Measurements from ENCODE around the gene KCND1.

Gene KCND1

DNA sequence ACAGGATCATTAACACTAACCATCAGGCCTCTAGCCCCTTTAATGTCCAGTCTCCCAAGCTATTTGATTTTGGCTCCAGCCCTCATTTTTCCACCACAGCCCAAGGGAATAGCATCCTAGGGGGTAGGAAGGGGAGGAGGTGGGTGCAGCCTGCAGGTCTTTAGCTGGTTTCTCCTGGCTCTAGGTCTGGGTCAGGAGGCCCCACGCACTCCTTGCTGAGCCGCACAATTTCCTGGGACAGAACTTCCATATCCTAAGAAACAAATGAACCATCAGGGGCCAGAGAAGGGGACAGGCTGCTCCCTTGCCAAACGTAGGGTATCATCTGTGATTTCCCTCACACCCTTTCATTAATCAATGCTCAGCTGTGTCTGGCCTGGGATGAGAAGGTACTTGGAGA is 2.4 kb upstream of the KCND1 start:
- DNase-seq = no peak

DNA sequence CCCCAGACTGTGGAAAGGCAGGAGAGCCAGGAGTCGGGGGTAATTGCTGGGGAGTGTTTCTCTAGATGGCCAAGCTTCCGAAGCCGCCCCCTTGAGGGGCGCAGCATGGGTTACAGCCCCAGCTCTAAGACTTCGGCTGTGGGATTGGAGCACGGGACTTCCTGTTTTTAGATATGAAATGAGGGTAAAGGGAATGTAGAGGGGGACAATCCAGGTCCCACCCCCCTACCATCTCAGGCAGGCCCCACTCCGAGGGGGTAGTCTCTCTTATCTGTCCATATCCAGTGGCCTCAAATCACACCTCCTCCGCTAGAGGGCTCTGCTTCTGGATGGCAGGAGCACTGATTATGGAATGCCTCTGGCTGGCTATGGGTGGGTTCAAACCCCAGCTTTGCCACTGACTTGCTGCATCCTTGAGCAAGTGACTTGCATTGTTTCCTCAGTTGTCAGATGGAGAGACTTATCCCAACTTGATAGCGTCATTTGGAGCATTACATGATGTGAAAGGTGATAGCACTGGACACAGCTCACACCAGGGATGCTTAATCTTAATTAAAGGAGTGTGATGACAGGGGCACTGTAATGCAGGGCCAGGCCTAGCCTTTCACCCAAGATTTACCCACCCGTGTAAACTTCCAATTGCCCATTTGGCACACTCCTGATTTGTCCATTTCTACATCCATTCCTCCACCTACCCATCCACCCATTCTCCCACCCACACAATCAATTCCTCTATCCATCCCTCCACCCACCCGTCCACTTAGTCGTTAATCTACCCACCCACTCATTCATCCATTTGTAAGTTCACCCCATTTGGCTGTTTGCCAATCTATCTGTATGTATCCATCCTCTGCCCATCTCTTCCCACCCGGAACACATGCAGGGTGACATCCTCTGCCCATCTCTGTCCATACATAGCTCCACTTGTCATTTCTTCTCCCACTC is 848 bp upstream of the KCND1 start:
- DNase-seq = no peak

DNA sequence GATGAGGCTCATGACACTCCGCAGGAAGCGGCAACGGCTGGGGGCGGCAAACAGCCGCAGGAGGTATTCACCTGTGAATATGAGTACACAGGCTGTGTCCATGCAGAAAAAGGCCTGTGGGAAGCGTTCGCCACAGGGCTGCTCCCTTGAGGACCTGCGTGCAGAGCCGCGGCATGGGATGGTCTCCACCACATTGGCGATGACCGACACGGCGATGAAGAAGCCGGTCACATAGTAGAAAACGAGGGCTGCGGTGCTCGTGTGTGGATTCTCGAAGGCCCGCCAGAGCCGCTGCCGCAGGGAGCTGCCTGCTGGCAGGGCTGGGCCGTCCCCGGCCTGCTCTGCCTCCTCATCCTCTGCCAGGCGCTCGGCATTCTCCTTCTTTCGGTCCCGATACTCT is 2.2 kb downstream of the KCND1 start:
- DNase-seq = no peak

DNA sequence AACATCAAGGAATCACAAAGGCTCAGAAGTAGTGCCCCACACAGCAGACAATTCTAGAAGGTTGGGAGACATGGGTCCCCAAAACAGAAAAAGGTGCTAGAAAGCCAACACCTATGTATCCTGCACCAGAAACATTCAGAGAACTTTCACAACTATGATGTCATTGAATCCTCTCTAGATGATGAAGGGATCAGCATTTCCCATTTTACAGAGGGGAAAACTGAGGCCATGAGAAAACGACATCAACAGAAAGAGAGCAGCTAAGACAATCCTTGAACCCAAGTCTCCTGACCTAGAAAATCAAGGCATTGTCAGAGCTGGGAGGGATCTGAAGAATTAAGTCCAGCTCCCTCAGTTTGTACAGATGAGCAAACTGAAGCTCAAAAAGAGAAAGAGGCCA is 3.3 kb downstream of the KCND1 start:
- no peak for DNase-seq

DNA sequence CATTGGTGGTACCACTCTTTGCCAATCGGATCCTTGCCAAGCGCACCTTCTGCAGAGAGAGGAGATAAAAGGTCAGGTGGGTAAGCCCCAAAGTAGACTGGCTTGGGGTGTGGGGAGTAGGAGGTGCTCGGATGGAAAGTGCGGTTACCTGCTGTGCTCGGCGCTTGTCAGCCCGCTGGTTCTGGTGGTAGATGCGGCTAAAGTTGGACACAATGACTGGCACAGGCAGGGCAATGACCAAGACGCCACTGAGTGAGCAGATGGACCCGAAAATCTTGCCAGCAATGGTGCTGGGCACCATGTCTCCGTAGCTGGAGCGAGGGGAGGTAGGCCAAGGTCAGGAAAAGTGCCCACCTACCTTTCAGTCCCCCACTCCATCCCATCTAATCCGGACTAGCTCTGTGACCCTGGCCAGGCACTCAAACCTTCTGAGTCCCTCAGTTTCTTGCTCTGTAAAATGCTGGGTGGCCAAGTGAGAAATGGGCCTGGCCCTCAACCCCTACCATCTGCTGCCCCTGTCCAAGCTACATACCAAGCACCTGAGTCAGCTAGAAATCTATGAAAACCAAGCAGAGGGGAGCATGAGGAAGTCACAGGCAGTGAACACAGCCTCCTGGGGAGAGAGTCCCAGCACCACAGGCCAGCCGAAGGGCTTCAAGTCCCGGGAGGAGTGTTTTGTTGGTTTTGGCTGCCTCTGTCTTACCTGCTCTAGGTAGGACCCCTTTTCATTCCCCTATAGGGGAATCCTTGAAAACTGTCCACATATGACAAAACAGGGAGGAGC is 4.7 kb downstream of the KCND1 start:
- no peak for DNase-seq

DNA sequence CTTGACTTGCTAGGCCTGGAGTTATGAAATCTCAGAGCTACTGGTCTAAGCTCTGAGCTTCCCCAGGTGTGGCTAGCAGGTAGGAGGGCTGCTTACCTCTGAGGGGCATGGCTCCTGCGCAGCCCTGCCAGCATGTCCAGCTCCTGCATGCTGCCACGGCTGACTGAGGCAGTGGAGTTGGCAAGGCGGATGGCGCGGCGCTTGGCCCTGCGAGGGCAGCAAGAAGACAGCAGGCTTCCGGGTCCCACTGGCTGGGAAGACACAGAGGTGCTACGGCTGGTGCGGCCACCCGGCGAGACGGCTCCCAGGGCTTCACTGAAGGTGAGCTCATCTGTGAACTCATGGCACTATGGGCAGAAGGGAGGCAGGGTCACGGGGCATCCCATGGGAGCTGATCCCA is 5.7 kb downstream of the KCND1 start:
- no peak for DNase-seq

DNA sequence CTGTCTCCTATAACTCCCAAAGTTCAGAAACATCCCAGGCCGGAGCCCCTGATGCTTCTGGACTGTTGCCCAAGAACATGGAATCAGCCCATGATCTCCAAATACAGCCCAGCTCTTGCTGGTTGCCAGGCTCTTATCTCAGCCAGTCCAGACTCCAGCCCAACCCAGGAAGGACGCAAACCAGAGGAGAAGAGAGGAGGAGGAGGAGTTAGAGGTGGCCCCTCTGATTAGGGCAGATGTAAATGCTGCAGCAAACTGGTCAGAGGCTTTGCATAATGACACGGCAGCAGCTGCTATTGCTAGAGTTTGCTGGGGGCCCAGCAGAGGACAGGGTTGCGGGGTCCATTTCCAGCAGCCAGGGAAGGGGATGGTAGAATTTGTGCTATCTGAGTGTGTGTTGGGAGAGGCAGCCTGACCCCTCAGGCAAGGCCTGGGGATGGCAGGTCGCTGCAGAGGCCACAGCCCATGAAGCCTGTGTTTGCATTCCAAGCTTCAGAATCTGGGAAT is 10.0 kb downstream of the KCND1 start:
- DNase-seq = no peak

DNA sequence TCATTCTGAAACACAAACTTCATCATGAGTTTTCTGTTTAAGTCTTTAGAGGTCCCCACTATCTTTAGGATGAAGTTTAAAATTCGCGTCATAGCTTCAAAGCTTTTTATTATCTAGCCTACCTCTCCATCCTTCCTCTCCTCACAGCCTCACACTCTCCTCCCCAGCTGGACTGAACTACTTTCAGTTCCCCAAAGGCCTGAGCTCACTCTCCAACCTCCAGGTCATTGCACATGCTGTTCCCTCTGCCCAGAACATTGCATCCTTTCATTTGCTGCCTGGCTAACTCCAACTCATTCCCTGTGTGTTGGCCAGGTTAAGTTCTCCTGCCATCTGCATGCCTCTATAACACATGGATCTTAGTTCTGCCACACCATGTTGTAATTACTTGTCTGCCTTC is 11.4 kb downstream of the KCND1 start:
- DNase-seq = no peak

DNA sequence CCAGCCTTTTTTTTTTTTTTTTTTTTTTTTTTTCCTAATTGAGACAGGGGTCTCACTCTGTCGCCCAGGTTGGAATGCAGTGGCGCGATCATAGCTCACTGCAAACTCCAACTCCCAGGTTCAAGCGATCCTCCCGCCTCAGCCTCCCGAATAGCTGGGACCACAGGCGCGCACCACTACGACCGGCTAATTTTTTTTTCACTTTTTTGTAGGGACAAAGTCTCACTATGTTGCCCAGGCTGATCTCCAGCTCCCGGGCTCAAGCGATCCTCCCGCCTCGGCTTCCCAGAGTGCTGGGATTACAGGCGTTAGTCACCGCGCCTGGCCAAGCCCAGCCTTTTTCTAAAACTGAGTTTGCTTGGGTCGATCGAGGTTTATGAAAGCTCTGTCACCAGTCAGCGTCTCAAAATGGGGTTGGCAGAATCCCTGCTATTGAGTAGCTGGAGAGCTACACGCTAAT is 13.0 kb downstream of the KCND1 start:
- DNase-seq = no peak

DNA sequence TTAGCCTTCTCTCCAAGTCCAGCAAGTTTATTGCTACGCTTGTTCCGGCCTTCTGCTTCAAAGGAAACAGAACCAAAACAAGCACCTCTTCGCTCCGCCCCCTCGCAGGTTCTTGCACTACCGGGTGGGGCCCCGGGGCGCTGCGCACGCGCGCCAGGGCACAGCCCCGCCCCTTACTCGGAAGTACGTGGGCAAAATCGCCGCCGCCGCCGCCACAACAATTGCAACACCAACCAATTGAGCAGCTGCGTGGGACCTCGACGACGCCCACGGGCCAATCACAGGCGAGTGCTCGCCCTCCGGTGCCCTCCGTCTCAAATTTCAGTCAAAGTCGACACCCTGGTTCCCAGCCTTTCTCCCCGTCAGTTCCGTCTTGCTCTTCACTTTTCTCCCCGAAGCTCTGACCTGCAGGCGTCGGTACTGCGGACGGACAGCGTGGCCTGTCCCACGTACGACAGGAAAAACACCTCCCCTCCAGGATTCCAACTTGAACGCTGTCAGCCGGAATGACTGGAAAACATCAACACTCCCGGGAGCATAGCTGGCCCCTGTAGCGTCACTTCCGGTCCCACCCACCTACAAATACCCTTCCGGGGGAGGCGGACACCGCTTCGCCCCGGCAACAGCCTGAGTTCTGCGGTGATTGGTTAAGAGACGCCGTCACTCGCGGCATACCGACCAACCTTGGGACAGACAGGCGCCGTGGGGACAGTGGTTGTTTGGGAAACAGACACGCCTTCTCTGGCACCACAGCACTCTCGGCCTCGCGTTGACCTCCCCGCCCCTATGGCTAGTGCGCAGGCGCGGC is 13.6 kb downstream of the KCND1 start:
- peak; percentile 67 to 87 (median 79) for DNase-seq

DNA sequence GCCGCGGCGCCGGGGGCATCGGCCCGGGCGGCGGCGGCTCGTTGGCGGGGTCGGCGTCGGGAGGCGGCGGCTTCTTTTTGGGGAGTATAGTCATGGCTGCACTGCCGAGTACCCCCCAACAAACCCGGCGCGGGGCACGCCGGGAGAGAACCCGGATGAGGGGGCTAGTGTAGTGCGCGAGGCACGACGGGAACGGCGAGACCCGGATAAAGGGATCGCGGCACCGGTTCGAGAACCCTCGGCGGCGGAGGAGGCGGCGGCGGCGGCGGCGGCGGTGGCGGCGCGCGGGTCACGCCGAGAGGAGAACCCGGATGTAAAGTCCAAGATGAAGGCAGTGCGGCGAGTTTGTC is 14.2 kb downstream of the KCND1 start, which contains the start of gene OTUD5:
TSS of gene OTUD5 (minus strand) at position 131 of the 350 bp plus-strand sequence. CDS start at position 94, 37 bp downstream.
- peak; percentile 50 to 75 (median 64) for DNase-seq

DNA sequence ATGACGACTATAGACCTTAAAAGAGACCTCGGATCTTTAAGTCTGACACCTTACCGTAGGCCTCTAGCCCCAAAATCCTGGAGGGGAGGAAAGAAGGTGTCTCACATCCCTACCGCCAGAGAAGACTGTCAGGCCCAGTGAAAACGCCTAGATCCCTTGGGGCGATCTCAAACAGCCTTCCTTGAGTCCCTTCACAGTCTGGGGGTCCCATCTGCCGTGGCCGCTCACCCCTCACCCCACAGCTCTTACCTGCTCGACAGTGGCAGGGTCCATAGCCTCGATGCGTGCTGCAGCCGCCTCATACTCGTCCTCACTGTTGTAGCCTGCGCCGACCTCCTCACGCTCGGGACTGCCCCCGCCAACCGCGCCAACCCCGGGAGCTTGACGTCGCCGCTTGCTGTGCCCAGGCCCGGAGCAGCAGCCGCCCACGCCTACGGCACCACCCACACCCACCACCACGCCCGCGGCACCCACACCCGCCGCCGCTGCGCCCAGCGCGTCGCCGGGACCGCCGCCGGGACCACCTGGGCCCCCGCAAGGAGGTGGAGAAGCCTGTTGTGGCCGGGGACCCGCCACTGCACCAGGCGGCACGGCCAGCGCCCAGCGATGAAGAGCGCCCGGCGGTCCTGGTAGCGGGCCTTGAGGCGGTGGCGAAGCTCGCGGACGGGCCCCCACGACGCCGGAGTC is 14.8 kb downstream of the KCND1 start:
- DNase-seq = peak in 2 of 4 experiments; percentile 10 to 28

DNA sequence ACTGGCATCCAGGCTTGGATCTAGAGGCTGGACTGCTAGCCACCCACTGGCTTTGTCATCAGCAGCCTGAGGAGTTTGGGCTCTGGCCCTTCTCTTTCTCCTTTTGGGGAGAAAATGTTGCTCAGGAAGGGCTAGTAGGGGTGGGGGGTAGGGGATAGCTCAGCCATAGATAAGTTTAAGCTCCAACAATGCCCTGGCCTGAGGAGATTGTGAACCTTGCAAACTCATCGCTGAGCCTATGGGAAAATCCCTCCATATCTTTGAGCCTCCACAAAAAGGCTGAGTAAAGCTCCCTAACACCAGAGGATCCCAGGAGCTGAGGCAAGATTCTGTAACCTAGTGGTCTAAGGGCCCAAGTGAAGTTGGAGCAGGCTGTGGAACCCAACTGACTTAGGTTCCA is 23.1 kb downstream of the KCND1 start:
- DNase-seq = no peak

DNA sequence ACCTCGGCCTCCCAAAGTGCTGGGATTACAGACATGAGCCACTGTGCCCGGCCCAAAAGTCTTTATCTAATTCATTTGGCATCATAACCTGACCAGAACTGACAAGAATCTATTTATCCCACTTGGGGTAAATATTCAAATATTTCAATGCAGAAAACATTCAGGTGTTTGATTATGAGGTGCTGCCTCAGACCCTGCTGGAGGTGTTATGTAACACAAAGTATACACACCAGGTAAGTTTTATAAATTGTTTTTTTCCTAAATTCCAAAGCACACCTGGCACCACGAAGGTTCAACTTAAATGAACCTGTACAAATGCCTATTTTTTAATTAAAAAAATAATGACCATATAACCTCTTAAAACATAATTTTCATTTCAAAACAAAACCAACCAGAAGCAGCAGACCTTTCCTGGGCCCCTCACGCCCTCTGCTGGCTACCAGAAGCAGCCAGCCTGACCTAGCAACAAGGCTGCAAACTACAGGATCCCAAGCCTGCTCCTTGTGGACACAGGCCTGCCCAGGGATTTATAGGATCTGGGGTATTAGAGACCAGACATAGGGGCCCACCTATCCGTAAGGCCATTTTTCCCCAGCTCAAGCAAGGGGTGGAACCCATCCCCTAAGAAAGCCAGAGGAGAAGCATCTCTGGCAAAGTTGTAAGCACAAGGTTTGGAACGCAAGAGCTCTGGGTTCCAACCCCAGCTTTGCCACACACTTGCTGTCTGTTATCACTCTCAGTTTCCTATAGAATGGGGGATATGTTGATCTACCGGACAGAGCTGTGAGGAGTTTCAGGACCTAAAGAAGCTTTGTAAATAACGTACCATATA is 25.9 kb downstream of the KCND1 start:
- DNase-seq = peak in 3 of 4 experiments; percentile 3 to 38 (median 11)

DNA sequence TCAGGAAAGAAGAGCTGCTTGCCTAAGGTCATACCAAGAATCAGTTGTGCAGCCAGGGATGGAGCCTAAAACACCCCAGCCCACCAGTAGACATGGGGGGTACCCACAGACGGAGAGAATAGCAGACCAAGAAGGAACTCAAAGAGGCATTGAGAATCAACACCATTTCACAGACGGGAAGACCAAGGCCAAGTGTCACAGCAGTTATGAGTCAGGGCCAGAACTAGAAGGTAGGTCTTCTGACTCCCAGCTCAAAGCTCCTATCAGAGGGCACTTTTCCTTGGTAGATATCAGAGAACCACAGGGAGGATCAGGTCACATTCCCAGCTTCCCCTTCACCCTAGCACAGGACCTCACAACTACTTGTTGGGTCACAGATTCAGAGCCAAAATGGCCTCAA is 28.7 kb downstream of the KCND1 start:
- DNase-seq = no peak

DNA sequence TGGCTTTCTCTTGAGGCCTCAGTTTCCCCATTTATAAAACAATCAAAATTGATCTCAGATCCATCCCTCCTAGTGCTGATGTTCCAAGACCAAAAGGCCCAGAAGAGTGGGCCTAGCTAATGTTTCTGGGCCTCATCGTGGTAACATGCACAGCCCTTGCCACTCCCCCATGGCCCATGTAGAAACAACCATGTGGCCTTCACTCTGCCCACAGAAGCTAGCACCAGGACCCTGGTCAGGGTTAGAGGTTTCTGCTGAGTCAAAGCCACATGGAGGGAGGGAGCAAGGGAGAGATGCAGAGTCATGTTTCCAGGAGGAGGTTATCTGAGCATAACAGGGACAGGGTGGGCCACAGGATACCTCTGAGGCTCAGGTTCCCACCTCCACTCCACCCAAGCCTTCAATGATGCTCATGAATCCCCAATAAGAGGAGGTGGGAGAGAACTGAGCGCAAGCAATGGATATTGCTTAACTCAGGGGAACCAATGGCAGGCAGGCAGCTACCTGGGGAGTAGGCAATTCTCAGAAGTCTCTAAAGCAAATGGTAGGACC is 31.2 kb downstream of the KCND1 start:
- no peak for DNase-seq

DNA sequence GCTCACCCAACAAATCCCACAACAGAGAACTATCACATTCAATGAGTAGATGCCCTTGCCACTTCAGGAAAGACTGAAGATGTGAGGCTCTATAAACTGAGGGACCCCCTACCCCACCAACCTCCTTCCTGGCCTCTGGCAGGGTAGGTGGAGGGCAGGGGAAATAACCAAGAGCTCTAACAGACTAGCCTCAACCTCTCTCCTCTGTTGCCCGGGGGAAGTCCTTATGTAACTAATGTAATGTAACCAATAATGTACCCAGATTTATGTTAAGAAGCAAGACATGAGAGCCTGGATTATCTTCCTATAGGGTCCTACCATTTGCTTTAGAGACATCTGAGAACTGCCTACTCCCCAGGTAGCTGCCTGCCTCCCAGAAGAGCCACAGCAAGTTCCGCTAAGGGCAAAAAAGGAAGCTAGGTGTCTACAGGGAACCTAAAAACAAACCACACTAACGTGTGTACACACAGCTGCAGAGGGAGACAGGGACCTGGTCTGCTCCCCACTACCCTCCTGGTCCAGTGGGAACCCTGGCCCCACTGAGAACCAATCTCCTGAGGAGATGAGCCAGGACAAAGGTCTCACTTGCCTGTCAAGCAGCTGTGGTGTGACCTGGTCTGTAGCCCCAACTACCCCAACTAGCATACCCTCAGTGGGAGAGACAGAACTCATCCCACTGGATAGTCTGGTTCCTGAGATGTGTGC is 32.0 kb downstream of the KCND1 start:
- no peak for DNase-seq

DNA sequence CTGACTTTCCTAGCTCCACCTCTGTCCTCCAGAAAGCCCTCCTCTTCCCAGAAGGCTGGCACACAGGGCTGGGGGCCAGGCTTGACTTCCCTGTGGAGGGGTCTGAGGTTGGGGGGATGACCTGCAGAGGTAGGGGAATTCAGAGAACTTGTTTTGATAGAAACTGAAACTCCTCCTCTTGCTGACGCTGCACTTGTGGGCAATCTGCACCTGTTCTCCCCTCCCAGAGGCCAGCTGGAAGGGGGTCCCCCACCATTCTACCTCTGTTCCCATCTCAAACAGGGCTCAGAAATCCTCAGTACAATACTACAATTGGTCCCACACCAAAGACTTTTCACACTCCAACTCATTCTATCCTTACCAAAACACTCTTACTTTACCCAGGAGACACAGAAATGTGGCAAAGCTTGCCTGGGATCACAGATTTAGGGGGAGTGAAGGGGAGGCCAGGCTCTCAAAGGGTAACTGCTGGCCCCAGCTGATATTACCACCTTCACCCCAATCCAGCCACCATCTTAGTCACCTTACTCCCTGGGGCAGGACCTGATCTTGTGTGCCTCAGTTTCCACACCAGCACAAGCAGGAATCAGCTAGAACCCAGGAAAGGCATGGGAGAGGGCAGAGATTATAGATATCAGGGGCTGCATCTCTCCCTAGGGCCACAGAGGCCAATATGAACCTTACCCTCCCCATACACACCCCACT is 32.8 kb downstream of the KCND1 start:
- DNase-seq = peak; percentile 7 to 56 (median 18)
